CD4-positive, alpha-beta T cell treated with Interleukin-4 for 4 hours (primary cell): ENCODE measurements around the gene TSPAN17.

Experiments
- DNase-seq: peaks from one replicate; pipeline ENCODE4 v3.0.0-alpha.2; 2020

Gene TSPAN17

DNA sequence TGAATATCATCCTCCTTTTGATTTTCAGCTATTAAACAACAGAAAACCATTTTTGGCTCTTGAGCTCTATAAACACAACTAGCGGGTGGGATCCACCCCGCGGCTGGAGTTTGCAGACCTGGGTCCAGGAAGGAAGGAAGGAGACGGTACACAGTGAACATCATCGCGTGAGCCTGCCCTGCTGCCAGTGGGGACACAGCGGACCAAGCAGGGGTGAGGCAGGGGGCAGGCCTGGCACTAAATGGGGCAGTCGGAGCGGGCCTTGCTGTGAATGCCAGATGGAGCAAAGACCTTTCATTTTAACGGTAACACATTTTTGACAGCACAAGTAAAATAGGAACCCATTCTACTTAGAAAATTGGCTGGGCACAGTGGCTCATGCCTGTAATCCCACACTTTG, 14.4 kb downstream of the TSPAN17 start:
- DNase-seq: no peak

DNA sequence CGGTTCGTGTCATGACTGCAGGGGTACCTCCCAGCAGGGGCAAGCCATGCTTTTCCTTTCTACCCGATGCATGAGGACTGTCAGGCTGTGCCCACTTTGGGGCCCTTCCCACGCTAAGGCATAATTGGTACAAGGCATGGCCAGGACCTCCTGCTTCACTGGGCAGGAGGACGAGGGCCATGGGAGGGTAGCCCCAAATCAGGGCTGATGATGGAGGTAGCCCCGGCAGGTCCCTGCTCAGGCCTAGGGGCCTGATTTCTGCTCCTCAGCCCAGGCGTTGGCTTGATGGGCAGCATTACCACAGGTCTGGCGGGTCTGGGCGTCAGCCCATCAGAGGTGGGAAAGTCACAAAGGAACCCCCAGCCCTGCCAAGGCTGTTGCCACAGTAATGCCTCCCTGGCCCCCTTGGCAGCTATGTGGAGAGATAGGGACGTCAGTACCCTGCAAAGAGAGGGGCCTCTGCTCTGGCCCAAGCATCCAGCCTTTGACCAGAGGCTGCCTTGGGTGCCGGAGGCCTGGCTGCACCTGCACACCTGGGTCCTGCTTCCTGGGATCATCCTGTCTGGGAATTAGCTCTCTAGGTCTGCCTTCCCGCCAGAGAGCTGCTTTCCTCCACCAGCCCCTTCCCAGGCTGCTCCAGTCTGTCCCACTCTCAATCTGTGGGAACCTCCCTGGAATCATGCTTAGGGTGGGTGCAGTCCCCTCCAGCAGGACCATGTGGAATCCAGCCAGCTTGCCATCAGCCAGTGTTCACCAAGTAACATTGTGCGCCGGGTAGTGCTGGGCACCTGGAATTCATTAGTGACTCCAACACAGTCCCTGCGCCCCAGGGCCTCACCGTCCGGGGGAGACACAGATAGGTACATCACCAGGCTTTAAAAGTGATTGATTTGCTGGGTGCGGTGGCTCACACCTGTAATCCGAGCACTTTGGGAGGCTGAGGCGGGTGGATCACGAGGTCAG, 15.4 kb downstream of the TSPAN17 start:
- DNase-seq: no peak

DNA sequence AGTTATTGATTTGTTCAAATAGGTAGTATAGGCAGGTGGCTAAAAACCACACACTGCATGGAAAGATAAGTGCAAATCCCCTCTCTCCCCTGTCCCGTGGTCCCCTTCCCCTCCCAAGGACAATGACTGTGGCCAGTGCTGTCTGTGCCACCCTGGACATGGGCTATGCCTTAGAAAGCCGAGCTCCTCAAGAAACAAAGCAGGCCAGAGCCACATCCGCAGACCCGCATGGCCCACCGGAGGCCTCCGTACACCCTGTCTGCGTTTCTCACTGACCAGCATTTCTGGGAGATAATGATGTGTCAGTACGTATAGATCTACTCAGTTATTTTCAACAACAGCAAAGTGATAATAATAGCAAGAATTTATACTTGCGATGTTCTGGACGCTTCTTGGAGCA, 16.3 kb downstream of the TSPAN17 start:
- no peak for DNase-seq

DNA sequence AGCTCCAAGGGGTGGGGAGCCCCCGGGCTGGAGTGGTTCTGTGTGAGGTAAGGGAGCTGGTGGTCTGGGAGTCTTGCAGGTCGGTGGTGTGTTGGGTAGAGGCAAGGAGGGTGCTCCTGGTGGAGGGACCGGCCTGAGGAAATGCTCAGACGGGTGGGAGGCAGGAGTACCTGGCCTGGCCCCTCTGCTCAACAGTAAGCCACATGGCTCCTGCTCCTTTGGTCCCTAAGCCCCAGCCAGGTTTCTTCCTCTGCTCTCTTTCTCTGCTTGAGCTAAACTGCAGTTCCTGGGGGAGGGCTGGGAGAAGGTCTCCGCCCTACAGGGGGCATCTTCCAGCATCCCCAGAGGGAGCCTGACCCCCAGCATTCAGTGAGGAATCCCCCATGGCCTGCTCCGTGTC, 17.2 kb downstream of the TSPAN17 start:
- DNase-seq: no peak

DNA sequence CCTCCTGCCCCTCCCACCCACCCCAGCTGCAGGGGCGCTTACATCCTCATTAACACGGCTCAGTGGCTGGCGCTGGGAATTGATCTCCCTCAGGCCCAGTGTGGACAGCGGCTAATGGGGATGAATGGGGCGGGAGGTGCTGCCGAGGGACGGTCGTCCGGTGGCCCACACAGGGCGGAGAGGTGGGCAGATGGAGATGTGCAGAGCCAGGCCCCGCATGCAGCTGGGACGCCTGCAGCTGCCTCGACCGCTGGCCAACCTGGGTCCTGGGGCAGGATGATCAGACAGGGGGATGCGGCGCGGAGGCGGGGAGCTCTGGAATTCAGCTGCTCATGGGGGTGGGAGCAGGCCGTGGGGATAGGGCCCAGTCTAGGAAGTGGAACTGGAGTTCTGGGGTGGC, 17.6 kb downstream of the TSPAN17 start:
- DNase-seq: no peak

DNA sequence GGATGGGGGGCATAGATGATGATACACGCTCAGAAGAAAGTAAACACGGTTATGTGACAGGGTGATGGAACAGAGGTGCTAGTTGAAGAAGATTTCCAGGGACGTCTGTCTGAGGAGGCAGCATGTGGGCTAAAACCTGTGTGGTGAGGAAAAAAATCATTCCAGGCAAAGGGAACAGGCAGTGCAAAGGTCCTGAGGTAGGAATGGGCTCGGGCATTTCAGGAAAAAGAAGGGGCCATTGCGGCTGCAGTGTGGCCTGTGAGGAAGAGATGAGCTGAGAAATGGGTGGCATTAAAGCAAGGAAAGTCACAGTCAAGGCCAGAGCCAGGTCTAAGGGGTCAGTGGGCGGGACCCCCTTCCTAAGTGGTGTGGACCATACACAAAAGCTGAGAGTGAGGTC, 18.2 kb downstream of the TSPAN17 start:
- no peak for DNase-seq

DNA sequence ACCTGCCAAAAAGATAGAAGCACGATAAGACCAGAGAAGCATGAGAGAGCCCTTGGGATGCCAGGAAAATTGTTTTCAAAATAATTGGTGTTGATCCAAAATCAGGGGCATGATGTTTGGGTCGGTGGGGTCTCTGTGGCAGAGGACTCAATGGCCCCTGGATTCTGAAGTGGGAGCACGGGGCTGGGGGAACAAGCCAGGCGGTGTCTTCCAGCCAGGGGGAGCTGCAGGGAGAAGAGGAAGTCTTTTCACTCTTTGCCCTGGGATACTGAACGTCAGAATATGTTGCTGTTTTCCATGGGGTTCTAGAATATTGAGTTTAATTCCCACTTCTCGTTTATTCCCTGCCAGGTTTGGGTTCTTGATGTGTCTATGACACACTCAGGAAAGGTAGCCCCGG, 20.4 kb downstream of the TSPAN17 start:
- no peak for DNase-seq

DNA sequence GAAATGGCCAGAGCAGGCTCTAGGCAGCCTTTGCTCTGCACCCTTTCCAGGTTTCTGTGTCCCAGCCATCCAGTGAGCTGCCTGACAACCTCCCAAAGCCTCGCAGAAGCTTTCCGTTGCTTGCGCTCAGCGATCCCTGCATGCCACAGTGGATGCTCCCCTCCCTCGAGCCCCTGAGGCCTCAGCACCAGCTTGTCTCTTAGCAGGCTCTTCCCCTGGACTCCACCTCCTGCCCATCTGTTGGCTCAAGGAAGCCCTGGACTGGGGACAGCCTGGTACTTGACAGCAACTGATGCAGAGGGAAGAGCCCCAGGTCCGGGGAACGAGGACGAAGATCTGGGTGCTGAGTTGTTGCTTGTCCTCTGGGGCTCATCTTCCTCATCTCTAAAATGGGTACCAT, 23.2 kb downstream of the TSPAN17 start:
- DNase-seq: no peak

DNA sequence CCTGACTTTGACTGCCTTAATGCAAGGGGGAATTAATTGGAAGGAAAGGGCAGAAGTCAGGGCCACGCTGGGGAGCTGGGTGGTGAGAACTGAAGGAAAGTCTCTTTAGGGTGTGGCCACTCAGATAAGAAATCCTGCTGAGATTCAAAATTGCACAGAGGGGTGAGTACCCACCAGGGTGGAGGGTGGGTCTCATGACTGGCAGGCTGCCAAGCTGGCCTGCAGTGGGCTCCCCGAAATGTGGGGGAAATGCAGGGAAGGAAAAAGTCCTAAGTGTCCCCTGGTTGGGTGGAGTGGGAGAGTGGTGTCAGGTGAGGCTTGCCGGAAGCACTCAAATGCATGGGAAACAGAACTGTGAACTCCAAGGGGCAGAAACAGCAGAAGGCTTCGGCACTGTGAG, 24.1 kb downstream of the TSPAN17 start:
- no peak for DNase-seq

DNA sequence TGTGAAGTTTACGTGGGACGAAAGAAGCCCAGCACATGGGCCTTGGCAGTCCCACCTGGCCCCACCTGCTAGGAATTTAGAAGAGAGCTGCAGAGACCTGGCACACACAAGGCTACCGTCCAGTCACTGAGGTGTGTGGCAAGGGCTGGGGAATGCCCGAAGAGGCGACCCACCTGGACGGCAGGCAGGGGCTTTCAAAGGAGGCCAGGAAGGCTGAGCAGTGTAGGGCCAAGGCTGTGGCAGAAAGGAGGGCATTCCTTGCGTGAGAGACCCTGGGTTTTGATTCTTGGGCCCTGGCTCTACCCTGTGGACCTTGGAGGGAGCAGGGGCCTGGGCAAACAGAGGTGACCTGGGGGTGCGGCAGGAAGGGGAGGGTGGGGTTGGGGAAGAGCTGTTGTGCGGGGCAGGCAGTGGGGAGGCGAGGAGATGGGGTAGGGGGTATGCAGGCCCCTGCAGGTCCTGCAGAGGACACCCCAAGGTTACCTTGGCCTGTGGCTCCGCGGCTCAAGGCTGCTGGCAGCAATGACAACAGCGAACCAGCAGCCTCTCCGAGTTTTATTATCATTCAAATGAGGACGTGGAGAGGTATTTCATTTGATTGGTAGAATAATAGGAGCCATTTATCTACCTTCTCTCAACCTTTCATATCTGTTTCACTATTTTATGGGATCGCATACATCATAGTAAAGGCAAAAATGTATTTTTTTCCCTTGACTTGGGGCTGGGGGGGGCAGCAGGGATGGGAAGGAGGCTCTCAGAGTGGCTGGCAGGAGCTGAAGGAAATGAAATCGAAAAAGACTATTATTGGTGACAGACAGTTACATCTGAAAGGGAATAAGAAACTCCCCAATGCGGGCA, 24.8 kb downstream of the TSPAN17 start:
- no peak for DNase-seq

DNA sequence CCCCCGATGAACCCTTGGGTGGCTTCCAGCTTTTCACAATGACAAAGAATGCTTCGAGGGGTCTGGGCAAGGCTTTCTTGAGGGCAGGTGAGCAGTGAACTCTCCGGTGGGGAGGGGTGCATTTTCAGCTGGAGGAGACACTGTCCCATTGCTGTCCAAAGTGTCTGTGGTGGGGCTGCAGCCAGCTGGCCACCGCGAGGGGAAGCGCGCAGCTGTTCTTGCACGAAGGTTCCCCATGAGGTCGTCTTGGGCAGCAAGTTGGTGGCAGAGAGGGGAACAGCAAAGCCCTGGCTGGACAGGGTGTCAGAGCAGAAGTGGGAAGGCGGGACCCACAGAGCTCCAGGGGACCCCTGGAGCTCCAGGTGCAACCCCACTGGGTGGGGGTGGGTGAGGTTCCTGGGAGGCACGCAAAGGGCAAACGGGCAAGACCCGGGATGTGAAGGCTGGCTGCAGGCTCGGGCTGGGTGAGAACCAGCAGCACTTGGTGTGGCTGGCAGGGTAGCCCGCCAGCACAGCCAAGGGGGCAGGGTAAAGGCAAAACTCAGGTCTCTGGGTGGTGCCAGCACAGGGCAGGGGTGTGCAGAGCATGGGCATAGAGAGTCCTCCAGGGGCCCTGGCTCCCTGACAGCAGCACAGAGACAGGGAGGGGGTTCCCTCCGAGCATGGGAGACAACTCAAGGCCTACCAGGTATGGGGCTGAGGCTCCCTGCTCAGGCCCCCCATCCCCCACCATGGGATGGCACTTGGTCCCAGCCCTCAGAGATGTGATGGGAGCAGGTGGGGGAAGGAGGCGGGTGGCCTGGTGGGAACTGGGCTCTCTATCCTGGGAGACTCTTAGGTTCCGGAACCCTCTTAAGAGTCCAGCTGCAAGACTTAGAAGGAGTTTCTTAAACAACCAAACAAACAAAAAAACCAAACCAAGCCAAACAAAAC, 26.6 kb downstream of the TSPAN17 start:
- DNase-seq: no peak

DNA sequence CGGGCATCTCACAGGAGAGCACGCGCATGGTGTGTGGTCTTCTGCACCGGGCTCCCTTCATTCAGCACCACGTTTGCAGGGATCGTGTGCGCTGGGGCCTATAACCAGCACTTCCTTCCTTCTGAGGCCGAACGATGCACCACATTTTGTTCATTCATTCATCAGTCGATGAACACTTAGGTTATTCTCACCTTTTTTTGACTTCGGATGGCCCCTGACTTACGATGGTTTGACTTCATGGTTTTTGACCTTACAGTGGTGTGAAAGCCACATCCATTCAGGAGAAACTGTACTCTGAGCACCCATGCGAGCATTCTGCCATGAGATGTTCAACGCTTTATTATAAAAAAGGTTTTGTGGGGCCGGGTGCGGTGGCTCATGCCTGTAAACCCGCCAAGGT, 27.5 kb downstream of the TSPAN17 start:
- DNase-seq: no peak

DNA sequence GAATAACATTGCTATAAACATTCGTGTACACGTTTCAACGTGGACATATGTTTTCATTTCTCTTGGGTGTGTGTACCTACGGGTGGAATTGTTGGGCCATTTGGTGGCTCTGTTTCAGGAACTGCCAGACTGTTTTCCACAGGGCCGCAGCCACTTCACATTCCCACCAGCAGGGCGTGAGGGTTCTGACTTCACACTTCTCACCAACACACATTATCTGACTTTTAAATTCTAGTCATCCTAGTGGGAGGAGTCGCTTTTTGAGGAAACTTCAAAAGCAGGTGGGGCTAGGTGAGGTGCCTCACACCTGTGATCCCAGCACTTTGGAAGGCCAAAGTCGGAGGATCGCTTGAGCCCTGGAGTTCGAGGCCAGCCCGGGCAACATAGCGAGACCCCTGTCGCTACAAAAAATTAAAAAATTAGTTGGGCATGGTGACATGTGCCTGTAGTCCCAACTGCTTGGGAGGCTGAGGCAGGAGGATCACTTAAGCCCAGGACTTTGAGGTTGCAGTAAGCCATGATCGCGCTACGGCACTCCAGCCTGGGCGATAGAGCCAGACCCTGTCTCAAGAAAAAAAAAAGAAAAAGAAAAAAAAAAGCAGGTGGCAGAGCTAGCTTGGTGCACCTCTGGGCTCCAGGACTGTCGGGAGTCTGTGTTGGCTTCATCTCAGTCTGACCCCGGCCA, 28.5 kb downstream of the TSPAN17 start:
- no peak for DNase-seq

DNA sequence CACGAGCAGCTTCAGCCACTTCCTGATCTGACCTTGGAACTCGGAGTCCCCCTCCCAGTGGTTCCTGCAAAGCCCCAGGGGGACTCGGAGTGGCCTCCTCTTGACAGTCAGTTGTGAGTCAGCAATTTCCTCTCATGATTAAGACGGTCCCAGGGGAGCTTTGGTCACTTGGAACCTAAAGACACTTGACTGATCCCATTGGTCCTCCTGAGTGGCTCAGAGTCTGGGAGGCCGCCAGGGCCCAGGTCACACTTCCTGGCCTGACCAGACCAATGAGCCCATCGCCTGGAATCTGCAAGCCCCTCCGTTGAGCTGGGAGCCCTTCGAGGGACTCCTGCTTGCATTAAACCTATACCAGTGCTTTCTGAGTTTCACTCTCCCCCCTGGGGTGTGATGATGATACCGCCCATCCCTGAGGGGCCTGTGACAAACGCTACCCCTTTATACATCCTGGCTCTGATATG, 29.1 kb downstream of the TSPAN17 start:
- DNase-seq: no peak

DNA sequence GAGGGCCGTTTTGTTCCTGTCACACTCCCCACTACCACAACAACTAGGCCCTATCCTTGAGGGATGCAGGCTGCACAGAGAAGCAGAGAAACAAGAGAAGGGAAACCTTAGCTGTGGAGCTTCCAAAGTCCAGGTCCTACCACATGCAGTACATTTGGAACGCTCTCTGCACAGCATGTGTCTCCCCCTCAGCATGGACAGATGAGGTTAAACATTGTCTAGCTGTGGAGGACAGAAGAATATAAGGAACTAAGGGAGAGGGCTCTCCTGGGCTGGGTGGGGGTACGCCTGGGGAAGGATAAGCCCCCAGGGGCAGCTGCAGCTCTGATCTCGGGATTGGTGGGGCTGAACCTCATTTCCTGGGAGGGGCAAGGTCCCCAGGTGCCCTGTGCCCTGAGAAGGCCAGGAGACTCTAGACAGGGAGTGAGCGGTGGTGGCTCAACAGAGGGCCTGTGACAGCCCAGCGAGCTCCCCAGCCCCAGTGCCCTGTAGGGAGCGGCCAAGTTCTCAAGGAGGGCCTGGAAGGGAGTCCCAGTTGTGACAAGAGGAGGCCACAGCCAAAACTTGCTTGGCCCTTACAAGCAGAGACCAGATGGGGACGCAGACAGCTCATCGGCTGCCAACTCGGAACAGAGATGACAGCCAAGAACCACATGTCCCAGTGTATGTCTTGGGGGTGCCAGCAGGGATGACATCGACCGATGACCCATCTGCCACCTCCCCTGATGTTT, 30.1 kb downstream of the TSPAN17 start:
- DNase-seq: no peak

DNA sequence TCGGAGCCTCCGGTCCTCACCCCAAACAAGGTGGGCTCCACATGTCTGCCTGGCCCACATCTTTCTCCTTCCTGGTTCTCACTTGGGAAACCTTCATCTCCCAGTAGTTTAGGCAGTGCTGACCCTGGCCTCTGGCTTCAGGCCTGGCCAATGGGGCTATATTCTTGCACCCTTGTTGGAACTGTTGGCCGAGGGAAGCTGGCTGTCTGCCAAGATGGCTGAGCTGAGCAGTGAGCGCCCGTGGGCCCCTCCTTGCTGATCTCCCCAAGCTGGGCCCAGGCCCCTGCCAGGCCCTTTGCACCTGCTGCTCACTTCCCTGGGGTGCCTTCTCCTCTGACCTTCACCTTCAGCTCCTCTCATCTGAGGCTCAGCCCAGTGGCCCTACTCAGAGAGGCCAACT, 31.3 kb downstream of the TSPAN17 start:
- DNase-seq: no peak

DNA sequence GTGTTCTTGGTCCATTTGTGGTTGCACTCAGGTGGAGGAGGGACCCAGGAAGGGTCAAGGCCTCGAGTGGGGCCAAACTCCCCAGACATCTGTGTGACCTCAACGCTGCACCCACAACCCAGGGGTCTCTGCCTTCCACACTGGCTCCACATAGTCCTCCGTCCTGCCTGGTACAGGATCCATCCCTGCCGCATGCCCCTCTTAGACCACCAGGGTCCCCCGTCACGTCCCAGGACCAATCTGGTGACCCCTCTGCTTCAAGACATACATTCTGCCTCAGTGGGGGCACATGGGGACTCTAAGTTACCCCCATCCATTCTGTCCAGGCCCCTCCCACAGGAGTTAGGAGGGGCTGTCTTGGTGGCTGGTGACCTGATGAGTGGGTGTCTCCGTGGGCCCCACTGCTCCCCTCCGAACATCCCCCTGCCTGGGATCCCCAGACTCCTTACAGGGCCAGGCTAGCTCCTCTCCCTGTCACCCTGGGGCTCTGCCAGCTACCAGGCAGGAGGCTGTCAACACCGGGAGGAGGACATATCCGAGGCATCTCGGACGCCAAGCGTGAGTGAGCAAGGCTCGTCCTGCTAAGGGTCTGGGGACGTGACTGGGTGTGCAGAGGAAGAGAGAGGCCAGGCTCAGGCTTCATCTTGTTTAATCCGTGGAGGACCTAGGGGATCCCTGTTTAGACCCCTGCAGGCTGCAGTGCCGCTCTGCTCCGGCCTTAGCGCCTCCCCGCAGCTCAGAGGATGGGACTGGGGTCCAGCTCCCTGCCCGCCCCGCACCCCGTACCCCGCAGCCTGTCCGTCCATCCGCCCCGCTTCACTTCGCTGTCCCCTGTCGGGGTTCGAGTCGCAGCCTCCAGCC, 32.3 kb downstream of the TSPAN17 start:
- DNase-seq: no peak

DNA sequence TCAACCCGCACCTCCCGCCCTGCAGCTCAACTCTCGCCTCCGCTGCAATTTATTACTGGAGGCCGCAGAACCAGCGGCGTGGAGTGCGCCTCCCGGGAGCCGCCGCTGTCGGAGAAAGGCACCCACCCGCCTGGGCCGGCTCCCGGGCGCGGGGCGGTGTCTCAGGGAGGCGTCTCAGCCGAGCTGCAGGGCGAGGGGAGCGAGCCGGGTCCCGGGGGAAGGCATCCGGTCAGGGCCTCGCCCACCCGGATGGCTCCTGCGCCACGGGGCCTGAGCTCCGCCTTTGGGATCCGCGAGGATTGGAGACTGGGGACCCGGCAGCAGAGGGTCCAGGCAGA, 32.9 kb downstream of the TSPAN17 start:
- DNase-seq: no peak

DNA sequence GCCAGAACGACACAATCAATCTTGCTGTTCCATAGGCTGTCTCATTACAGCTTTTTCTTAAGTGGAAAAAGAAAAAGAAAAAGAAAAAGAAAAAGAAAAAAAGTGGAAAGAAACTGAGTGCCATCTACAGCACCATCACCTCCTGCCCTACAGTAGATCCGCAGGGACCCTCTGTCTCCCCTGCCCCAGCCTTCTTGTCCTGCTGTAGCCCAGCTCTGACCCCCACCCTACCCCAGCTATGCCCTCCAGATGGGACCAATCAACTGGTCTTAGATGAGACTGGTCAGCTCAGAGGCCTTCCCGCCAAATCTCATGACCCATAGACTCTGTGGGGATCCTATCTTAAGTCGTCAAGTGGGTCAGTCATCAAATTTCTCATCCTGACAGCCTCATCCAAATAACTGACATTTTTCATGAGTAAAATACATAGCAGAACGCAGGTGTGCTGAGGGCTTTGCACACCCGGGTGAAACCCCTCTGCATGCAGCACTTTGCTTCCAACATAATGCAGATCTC, 34.8 kb downstream of the TSPAN17 start:
- DNase-seq: no peak

DNA sequence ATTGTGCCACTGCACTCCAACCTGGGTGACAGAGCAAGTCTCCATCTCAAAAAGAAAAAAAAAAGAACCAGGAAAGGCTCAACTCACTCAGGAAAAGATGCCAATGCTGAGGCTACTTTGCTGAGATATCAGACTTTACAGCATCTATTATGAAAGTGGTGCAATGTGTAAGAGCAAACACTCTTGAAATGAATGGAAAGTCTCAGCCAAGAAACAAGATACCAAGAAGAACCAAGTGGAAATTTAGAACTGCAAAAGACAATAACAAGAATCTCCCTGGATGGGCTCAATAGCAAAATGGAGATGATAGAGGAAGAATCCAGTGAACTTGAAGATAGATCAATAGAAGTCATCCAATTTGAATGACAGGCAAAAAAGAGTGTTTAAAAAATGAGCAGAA, 37.7 kb downstream of the TSPAN17 start:
- no peak for DNase-seq
